H9 (cell line): ENCODE measurements around the gene CNGA2. TPM values are rescaled to one million over a fixed set of nuclear protein-coding genes. Genes with fewer than 3 reads are reported as not detected.

Experiments
- DNase-seq: peaks from one replicate; pipeline ENCODE4 v3.0.0-alpha.2; 2017
- H2AFZ ChIP-seq: one replicate; pipeline ENCODE4 v1.6.1; 2013; ENCODE audit warnings: mild to moderate bottlenecking, low read length, control low read depth, moderate library complexity
- H2AK5ac ChIP-seq: 2 replicates; pipeline ENCODE4 v1.6.1; 2013; ENCODE audit warnings: low read length, control low read depth, mixed read lengths; ENCODE audit not compliant: insufficient read length
- H2BK120ac ChIP-seq: one replicate; pipeline ENCODE4 v1.6.1; 2013; ENCODE audit warnings: low read depth, mild to moderate bottlenecking, low read length, control low read depth, inconsistent platforms; ENCODE audit not compliant: poor library complexity, severe bottlenecking
- H2BK12ac ChIP-seq: 2 replicates; pipeline ENCODE4 v1.6.1; 2013; ENCODE audit warnings: low read length, control low read depth, mixed read lengths, low read depth; ENCODE audit not compliant: insufficient read length
- H2BK15ac ChIP-seq: 2 replicates; pipeline ENCODE4 v1.6.1; 2013; ENCODE audit warnings: low read depth, low read length, control low read depth
- H2BK20ac ChIP-seq: one replicate; pipeline ENCODE4 v1.6.1; 2013; ENCODE audit warnings: low read depth, mild to moderate bottlenecking, low read length, control low read depth, inconsistent platforms; ENCODE audit not compliant: poor library complexity, severe bottlenecking
- H2BK5ac ChIP-seq: 2 replicates; pipeline ENCODE4 v1.6.1; 2013; ENCODE audit warnings: low read length, control low read depth, mixed read lengths; ENCODE audit not compliant: insufficient read length
- H3K14ac ChIP-seq: 2 replicates; pipeline ENCODE4 v1.6.1; 2013; ENCODE audit warnings: low read length, control low read depth; ENCODE audit not compliant: insufficient read depth
- H3K18ac ChIP-seq: 2 replicates; pipeline ENCODE4 v1.6.1; 2013; ENCODE audit warnings: low read depth, mild to moderate bottlenecking, mixed read lengths, low read length, control low read depth; ENCODE audit not compliant: insufficient read length
- H3K23ac ChIP-seq: 2 replicates; pipeline ENCODE4 v1.6.1; 2013; ENCODE audit warnings: low read length, control low read depth, mixed read lengths, low read depth; ENCODE audit not compliant: insufficient read length
- H3K23me2 ChIP-seq: 2 replicates; pipeline ENCODE4 v1.6.1; 2013; ENCODE audit warnings: low read depth, mild to moderate bottlenecking, mixed read lengths, low read length, control low read depth; ENCODE audit not compliant: insufficient read length, poor library complexity, severe bottlenecking
- H3K27ac ChIP-seq: 2 replicates; pipeline ENCODE4 v1.5.1; 2013; ENCODE audit warnings: low read length, control low read depth, mixed read lengths, low read depth; ENCODE audit not compliant: insufficient read length
- H3K27me3 ChIP-seq: 2 replicates; pipeline ENCODE4 v1.6.1; 2013; ENCODE audit warnings: low read length, control low read depth, inconsistent platforms; ENCODE audit not compliant: insufficient read depth
- H3K4ac ChIP-seq: 2 replicates; pipeline ENCODE4 v1.6.1; 2013; ENCODE audit warnings: low read depth, mild to moderate bottlenecking, control low read depth, inconsistent platforms, low read length, moderate library complexity
- H3K4me1 ChIP-seq: 2 replicates; pipeline ENCODE4 v1.6.1; 2013; ENCODE audit warnings: low read length, control low read depth, inconsistent platforms; ENCODE audit not compliant: insufficient read depth
- H3K4me2 ChIP-seq: 2 replicates; pipeline ENCODE4 v1.6.1; 2013; ENCODE audit warnings: low read length, control low read depth, mixed read lengths; ENCODE audit not compliant: insufficient read length, insufficient read depth
- H3K56ac ChIP-seq: 2 replicates; pipeline ENCODE4 v1.6.1; 2013; ENCODE audit warnings: low read depth, mild to moderate bottlenecking, mixed read lengths, low read length, control low read depth; ENCODE audit not compliant: insufficient read length
- H3K79me1 ChIP-seq: 2 replicates; pipeline ENCODE4 v1.6.1; 2013; ENCODE audit warnings: low read depth, mild to moderate bottlenecking, moderate library complexity, low read length, control low read depth, inconsistent platforms; ENCODE audit not compliant: insufficient read depth, poor library complexity, severe bottlenecking
- H3K79me2 ChIP-seq: 2 replicates; pipeline ENCODE4 v1.6.1; 2013; ENCODE audit warnings: low read length, control low read depth, inconsistent platforms; ENCODE audit not compliant: insufficient read depth
- H3K9ac ChIP-seq: 2 replicates; pipeline ENCODE4 v1.6.1; 2013; ENCODE audit warnings: low read length, control low read depth, mixed read lengths; ENCODE audit not compliant: insufficient read length; ENCODE audit errors: extremely low read depth
- H3K9me3 ChIP-seq: one replicate; pipeline ENCODE4 v1.6.1; 2013; ENCODE audit warnings: low read depth, low read length, inconsistent platforms; ENCODE audit not compliant: control insufficient read depth
- H3T11ph ChIP-seq: one replicate; pipeline ENCODE4 v1.6.1; 2013; ENCODE audit warnings: mild to moderate bottlenecking, low read length, control low read depth, inconsistent platforms
- H4K20me1 ChIP-seq: one replicate; pipeline ENCODE4 v1.6.1; 2013; ENCODE audit not compliant: control insufficient read depth, insufficient read length, insufficient read depth
- H4K5ac ChIP-seq: 2 replicates; pipeline ENCODE4 v1.6.1; 2013; ENCODE audit warnings: low read depth, mild to moderate bottlenecking, mixed read lengths, low read length, control low read depth; ENCODE audit not compliant: insufficient read length
- H4K8ac ChIP-seq: replicated peaks from 2 replicates; pipeline ENCODE4 v1.6.1; 2013; ENCODE audit warnings: low read length, control low read depth, mixed read lengths, low read depth; ENCODE audit not compliant: insufficient read length
- H4K91ac ChIP-seq: 2 replicates; pipeline ENCODE4 v1.6.1; 2013; ENCODE audit warnings: low read depth, mild to moderate bottlenecking, moderate library complexity, mixed read lengths, low read length, control low read depth; ENCODE audit not compliant: insufficient read length
- H3K27ac Mint-ChIP-seq, 3 experiments: 2 replicates in 2 of 3; 3 replicates in 1 of 3; pipeline ENCODE4 v1.8.0; 2020 to 2021; ENCODE audit warnings: mixed read lengths in 3 of 3, mild to moderate bottlenecking in 1 of 3, moderate library complexity in 1 of 3
- H3K27me3 Mint-ChIP-seq: 2 replicates; pipeline ENCODE4 v1.8.0; 2021; ENCODE audit warnings: low read depth, mild to moderate bottlenecking, moderate library complexity, mixed read lengths
- H3K36me3 Mint-ChIP-seq, 3 experiments: 2 replicates in 2 of 3; 3 replicates in 1 of 3; pipeline ENCODE4 v1.8.0; 2020 to 2021; ENCODE audit warnings: low read depth in 3 of 3, mixed read lengths in 3 of 3; ENCODE audit not compliant: insufficient read depth in 1 of 3
- H3K4me1 Mint-ChIP-seq, 2 experiments: 2 replicates each; pipeline ENCODE4 v1.8.0; 2020; ENCODE audit warnings: mixed read lengths in 2 of 2
- H3K4me3 Mint-ChIP-seq, 2 experiments: 2 replicates in 1 of 2; 3 replicates in 1 of 2; pipeline ENCODE4 v1.8.0; 2020 to 2021; ENCODE audit warnings: mild to moderate bottlenecking in 2 of 2, mixed read lengths in 2 of 2, moderate library complexity in 1 of 2
- H3K9me3 Mint-ChIP-seq, 2 experiments: 2 replicates in 1 of 2; 3 replicates in 1 of 2; pipeline ENCODE4 v1.8.0; 2020; ENCODE audit warnings: mild to moderate bottlenecking in 2 of 2, mixed read lengths in 2 of 2, moderate library complexity in 1 of 2
- CTCF ChIP-seq: fragments of 200-600 bp; sonication (generic); conservative IDR thresholded peaks from 3 replicates; pipeline ENCODE4 v1.8.0; 2021; ENCODE audit warnings: antibody characterized with exemption, mild to moderate bottlenecking
- WGBS: extraction: QIAGEN DNeasy Blood & Tissue Kit; methylation state at CpG from one replicate; pipeline ENCODE4 v1.1.7; 2013; ENCODE audit warnings: missing lambda C conversion rate, low lambda C conversion rate, mixed read lengths; ENCODE audit not compliant: insufficient read length; ENCODE audit errors: extremely low coverage; 5-methylcytosine and 5-hydroxymethylcytosine counted together
- total RNA-seq: library from RNA; stranded (reverse); gene quantifications from 2 replicates; pipeline ENCODE4 v1.2.1, GENCODE V29; 2021

The CNGA2 gene
- total RNA-seq, 1 experiment from 2014 or later, result not detected

- H3K23ac ChIP-seq, result no peak overlapping the region
- H2BK12ac ChIP-seq, result no peak overlapping the region
- H3K18ac ChIP-seq, result no peak overlapping the region
- peaks cover 29% of the 10 kb centered on the region for H3K27me3 Mint-ChIP-seq
- no peak overlapping the region for H2BK15ac ChIP-seq
- no peak overlapping the region for H3K14ac ChIP-seq
- H3K56ac ChIP-seq, result no peak overlapping the region
- H2BK20ac ChIP-seq, result no peak overlapping the region
- no peaks in the 10 kb centered on the region; the same call in 1 of the 2 replicates for H3K27me3 ChIP-seq
- no peak for TF ChIP-seq CTCF
- no peak overlapping the region for H2BK120ac ChIP-seq
- DNase-seq, result no peak
- H3K23me2 ChIP-seq, result no peaks in the 10 kb centered on the region
- H3T11ph ChIP-seq, result no peak overlapping the region
- no peak overlapping the region for H2AFZ ChIP-seq
- H3K27ac Mint-ChIP-seq, result no peak overlapping the region
- no peak overlapping the region for H3K27ac ChIP-seq
- H3K4me1 Mint-ChIP-seq, result no peaks in the 10 kb centered on the region
- H4K5ac ChIP-seq, result no peak overlapping the region
- no peaks in the 10 kb centered on the region for H3K4me1 ChIP-seq
- H2AK5ac ChIP-seq, result no peak overlapping the region
- H3K9me3 ChIP-seq, result peaks cover 79% of the 10 kb centered on the region
- H3K9ac ChIP-seq, result no peak overlapping the region
- no peaks in the 10 kb centered on the region for H3K79me2 ChIP-seq
- H4K20me1 ChIP-seq, result no peaks in the 10 kb centered on the region
- no peak overlapping the region for H3K4ac ChIP-seq
- no peak overlapping the region for H4K91ac ChIP-seq
- no peak overlapping the region for H3K4me3 Mint-ChIP-seq
- WGBS, result no CpG with 5 or more reads among the region's 5 CpGs
- H3K36me3 Mint-ChIP-seq, result peaks cover 6 to 12% (median 10%) of the 10 kb centered on the region in 3 experiments; a peak in 5 of 7 replicates
- peaks cover 81 to 86% of the 10 kb centered on the region in 2 experiments for H3K9me3 Mint-ChIP-seq
- no peak overlapping the region for H2BK5ac ChIP-seq
- H4K8ac ChIP-seq, result no peak overlapping the region
- H3K79me1 ChIP-seq, result no peaks in the 10 kb centered on the region
- H3K4me2 ChIP-seq, result no peak overlapping the region
Observed at GRCh38 chrX:151737494-151737893, 2.9 kb downstream of the CNGA2 start.
